ENCODE measurements around the gene HERC4. TPM values are rescaled to one million over a fixed set of nuclear protein-coding genes. Genes with fewer than 3 reads are reported as not detected.

Gene HERC4
- total RNA-seq, 3 donors from 2014 or later (not counting 1 experiment from before 2014, with no cell fraction given) = 78.4 to 104 (median 83.9) TPM

DNA sequence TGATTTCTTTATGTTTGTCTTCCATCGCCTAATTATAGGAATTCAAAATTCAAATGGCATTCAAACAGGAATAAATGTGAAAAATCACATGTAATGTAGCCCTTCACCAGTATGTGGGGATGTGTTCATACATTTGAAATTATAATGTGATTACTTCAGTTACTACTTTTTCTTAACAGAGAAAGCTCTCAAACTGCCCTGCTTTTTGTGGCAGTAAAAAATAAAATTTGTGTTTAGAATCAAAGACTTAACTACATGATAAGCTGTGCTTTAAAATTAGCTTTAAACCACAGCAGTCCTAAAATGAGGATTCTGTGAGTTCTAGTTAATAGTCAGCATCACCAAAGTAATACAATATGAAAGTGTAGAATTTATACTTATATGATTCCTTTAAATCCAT, 7.8 kb upstream of the HERC4 start:
- no peaks in the 10 kb centered on the region for H3K9me3 Mint-ChIP-seq
- Histone ChIP-seq H3K4me3 (ENCODE audit: low read length) (no peak overlapping the region), H3K4me1 (ENCODE audit: control insufficient read depth, insufficient read depth, low read length) (no peaks in the 10 kb centered on the region), H3K27ac (ENCODE audit: low read length) (no peak overlapping the region), H3K36me3 (ENCODE audit: control insufficient read depth, insufficient read depth, low read length) (no peaks in the 10 kb centered on the region), H3K27me3 (ENCODE audit: control insufficient read depth, insufficient read depth, low read length) (peaks cover 2% of the 10 kb centered on the region), H3K9me3 (ENCODE audit: control insufficient read depth, insufficient read depth, low read length) (no peaks in the 10 kb centered on the region)
- H3K27me3 Mint-ChIP-seq (ENCODE audit: low read depth in 2 of 2) = peaks cover 10 to 24% of the 10 kb centered on the region in 2 donors
- no CpG with 5 or more reads among the region's 1 CpG for whole genome bisulfite sequencing (ENCODE audit: insufficient coverage)
- no peaks in the 10 kb centered on the region for H3K4me1 Mint-ChIP-seq
- no peaks in the 10 kb centered on the region for H3K36me3 Mint-ChIP-seq
- ATAC-seq (no peak), DNase-seq (no peak)
- H3K27ac Mint-ChIP-seq = no peak overlapping the region
- H3K4me3 Mint-ChIP-seq = no peak overlapping the region
- intact Hi-C loops (cut with micrococcal nuclease) = no loop called here
- no peak for TF ChIP-seq CTCF (IDR thresholded peaks at IDR 0.05)

DNA sequence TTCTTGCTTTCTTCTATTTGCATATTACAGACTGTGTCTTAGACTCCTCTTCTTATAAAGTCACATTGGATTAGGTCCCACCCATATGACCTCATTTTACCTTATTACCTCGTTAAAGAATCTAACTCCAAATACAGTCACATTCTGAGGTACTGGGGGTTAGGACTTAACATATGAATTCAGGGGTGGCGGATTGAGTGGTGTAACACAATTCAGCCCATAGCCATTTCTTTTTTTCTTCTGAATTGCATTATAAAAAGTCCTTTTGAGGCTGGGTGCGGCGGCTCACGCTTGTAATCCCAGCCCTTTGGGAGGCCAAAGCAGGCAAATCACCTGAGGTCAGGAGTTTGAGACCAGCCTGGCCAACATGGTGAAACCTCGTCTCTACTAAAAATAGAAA, 6.8 kb upstream of the HERC4 start:
- Histone ChIP-seq H3K9me3 (ENCODE audit: control insufficient read depth, insufficient read depth, low read length) (no peaks in the 10 kb centered on the region), H3K27me3 (ENCODE audit: control insufficient read depth, insufficient read depth, low read length) (peaks cover 2% of the 10 kb centered on the region)
- intact Hi-C loops (cut with micrococcal nuclease) = no loop called here

DNA sequence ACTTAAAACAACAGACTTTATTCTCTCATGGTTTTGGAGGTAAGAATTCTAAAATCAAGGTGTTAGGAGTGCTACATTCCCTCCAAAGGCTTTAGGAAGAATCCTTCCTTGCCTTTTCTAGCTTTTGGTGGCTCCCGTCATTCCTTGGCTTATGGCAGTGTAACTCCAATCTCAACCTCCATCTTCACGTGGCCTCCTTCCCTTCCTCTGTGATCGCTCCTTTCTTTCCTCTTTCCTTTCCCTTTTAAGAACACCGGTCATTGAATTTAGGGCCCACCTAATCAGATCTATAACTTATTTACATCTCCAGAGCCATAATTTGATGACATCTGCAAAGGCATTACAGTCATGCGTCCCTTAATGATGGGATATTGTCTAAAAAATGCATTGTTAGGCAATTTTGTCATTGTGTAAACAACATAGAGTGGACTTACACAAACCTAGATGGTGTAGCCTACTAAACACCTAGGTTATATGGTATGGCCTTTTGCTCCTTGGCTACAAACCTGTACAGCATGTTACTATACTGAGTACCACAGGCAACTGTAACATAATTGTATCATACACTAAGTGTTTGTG, 5.9 kb upstream of the HERC4 start:
- no peak overlapping the region for H3K27ac Mint-ChIP-seq
- no peaks in the 10 kb centered on the region for H3K36me3 Mint-ChIP-seq
- DNase-seq (no peak), ATAC-seq (no peak)
- no peak for TF ChIP-seq CTCF (IDR thresholded peaks at IDR 0.05)
- Histone ChIP-seq H3K9me3 (ENCODE audit: control insufficient read depth, insufficient read depth, low read length) (no peaks in the 10 kb centered on the region), H3K27me3 (ENCODE audit: control insufficient read depth, insufficient read depth, low read length) (peaks cover 2% of the 10 kb centered on the region), H3K4me1 (ENCODE audit: control insufficient read depth, insufficient read depth, low read length) (no peaks in the 10 kb centered on the region), H3K27ac (ENCODE audit: low read length) (no peak overlapping the region), H3K36me3 (ENCODE audit: control insufficient read depth, insufficient read depth, low read length) (no peaks in the 10 kb centered on the region), H3K4me3 (ENCODE audit: low read length) (no peak overlapping the region)
- intact Hi-C loops (cut with micrococcal nuclease) = no loop called here
- H3K27me3 Mint-ChIP-seq (ENCODE audit: low read depth in 2 of 2) = peaks cover 10 to 12% of the 10 kb centered on the region in 2 donors
- H3K4me1 Mint-ChIP-seq = no peaks in the 10 kb centered on the region
- WGBS (ENCODE audit: insufficient coverage) = 95% methylated on average over 5 of the region's 5 CpGs
- no peak overlapping the region for H3K4me3 Mint-ChIP-seq
- no peaks in the 10 kb centered on the region for H3K9me3 Mint-ChIP-seq

More for the DNA sequence above, 6.8 kb upstream of the HERC4 start:
- H3K27me3 Mint-ChIP-seq (ENCODE audit: low read depth in 2 of 2) = peaks cover 10 to 17% of the 10 kb centered on the region in 2 donors
- WGBS (ENCODE audit: insufficient coverage) = 98% methylated on average over 5 of the region's 6 CpGs
- H3K9me3 Mint-ChIP-seq = no peaks in the 10 kb centered on the region
- H3K27ac Mint-ChIP-seq = no peak overlapping the region
- ATAC-seq (no peak), DNase-seq (no peak)
- no peaks in the 10 kb centered on the region for H3K4me1 Mint-ChIP-seq
- TF ChIP-seq CTCF (IDR thresholded peaks at IDR 0.05) = no peak
- Histone ChIP-seq H3K4me1 (ENCODE audit: control insufficient read depth, insufficient read depth, low read length) (no peaks in the 10 kb centered on the region), H3K36me3 (ENCODE audit: control insufficient read depth, insufficient read depth, low read length) (no peaks in the 10 kb centered on the region), H3K27ac (ENCODE audit: low read length) (no peak overlapping the region), H3K4me3 (ENCODE audit: low read length) (no peak overlapping the region)
- no peak overlapping the region for H3K4me3 Mint-ChIP-seq
- H3K36me3 Mint-ChIP-seq = no peaks in the 10 kb centered on the region

- 94% methylated on average over 1 of the region's 1 CpG for WGBS (ENCODE audit: insufficient coverage)
- H3K27me3 Mint-ChIP-seq (ENCODE audit: low read depth in 2 of 2) = peaks cover 9 to 10% of the 10 kb centered on the region in 2 donors
- no peak overlapping the region for H3K4me3 Mint-ChIP-seq
- TF ChIP-seq CTCF (IDR thresholded peaks at IDR 0.05) = no peak
- H3K4me1 Mint-ChIP-seq = peaks cover under 1 to 4% of the 10 kb centered on the region in 2 donors
- H3K4me3 ChIP-seq (ENCODE audit: low read length) = no peak overlapping the region
- H3K36me3 ChIP-seq (ENCODE audit: control insufficient read depth, insufficient read depth, low read length) = no peaks in the 10 kb centered on the region
- no peak overlapping the region for H3K27ac Mint-ChIP-seq
- no peaks in the 10 kb centered on the region for H3K9me3 ChIP-seq (ENCODE audit: control insufficient read depth, insufficient read depth, low read length)
- H3K4me1 ChIP-seq (ENCODE audit: control insufficient read depth, insufficient read depth, low read length) = peaks cover 5% of the 10 kb centered on the region
- no peaks in the 10 kb centered on the region for H3K36me3 Mint-ChIP-seq
- no peak overlapping the region for H3K27ac ChIP-seq (ENCODE audit: low read length)
- no peak for ATAC-seq
- intact Hi-C loops (cut with micrococcal nuclease) = loop anchor here (10.0 kb wide), 1 partner anchor 315 kb away; no protein-coding TSS in a partner anchor
- DNase-seq = no peak
- peaks cover 2% of the 10 kb centered on the region for H3K27me3 ChIP-seq (ENCODE audit: control insufficient read depth, insufficient read depth, low read length)
- H3K9me3 Mint-ChIP-seq = no peaks in the 10 kb centered on the region
Measured at GRCh38 chr10:68079434-68079833, 4.4 kb upstream of the HERC4 start.

All from natural killer cell (primary cell).